ENCODE data around the gene NACA. TPM values are rescaled to one million over a fixed set of nuclear protein-coding genes. Genes with fewer than 3 reads are reported as not detected.

The NACA gene
- total and polyA plus RNA-seq, 2 of the 13 experiments (the other 11 are each of a cell fraction or from before 2014, with no cell fraction given), result 799 to 1,700 TPM

DNA sequence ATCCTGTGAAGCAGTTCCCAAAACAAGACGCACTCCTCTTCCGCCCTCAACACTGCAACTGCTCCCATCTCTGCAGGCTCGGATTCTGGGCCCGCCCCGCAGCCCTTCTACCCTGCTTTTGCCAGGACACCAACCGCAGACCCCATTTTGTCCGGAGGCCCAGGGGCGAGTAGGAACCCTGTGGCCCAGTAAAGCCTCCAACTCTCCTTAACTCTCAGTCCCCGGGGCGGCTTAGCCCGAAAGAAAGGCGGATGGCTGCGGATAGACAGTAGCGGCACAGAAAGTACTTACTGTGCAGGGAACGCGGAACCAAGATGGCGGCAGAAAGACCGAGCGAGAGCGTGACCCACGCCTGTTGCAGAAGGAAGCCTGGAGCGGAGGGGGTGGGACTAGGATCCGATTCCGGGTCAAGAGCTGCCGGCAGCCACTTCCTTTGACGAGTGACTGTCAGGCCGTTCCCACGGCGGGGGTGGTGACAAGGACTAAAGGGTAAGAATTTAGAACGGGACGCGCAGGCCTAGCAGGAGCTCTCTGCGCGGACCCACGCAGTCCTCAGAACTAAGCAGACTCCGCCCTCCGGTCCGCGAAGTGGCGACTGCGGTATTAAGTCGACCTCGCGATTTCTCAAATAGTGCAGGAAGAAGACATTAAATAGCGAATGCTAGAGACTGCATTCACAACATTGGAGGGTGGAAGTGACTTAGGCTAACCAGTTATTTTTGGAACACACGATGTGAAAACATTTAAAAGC, at the start of gene NACA (continued):
- TF ChIP-seq, protein P1, sequence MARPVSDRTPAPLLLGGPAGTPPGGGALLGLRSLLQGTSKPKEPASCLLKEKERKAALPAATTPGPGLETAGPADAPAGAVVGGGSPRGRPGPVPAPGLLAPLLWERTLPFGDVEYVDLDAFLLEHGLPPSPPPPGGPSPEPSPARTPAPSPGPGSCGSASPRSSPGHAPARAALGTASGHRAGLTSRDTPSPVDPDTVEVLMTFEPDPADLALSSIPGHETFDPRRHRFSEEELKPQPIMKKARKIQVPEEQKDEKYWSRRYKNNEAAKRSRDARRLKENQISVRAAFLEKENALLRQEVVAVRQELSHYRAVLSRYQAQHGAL (CRISPR knock-in tag; IDR thresholded peaks at IDR 0.05; ENCODE audit: not compliant biosample characterization), result no peak
- TF ChIP-seq PRMT3 (CRISPR knock-in tag; IDR thresholded peaks at IDR 0.05; ENCODE audit: borderline replicate concordance, low read depth) (no peak), ZNF44 (CRISPR knock-in tag; IDR thresholded peaks at IDR 0.05) (no peak; the same call in 1 of the 2 replicates), ZNF891 (CRISPR knock-in tag; IDR thresholded peaks at IDR 0.05) (peak; percentile 77; the same call in 1 of the 2 replicates), SNAPC2 (CRISPR knock-in tag; IDR thresholded peaks at IDR 0.05) (no peak; the same call in 1 of the 2 replicates), ZNF614 (CRISPR knock-in tag; IDR thresholded peaks at IDR 0.05; ENCODE audit: borderline replicate concordance) (0 out of 2 replicates have a peak, but pooled peaks have one; percentile 50), ZNF205 (CRISPR knock-in tag; IDR thresholded peaks at IDR 0.05) (peak; percentile 91), RXRA (CRISPR knock-in tag; IDR thresholded peaks at IDR 0.05) (peak; percentile 69), ZNF530 (CRISPR knock-in tag; IDR thresholded peaks at IDR 0.05; ENCODE audit: low read depth) (0 out of 2 replicates have a peak, but pooled peaks have one; percentile 72), TBX2 (CRISPR knock-in tag; IDR thresholded peaks at IDR 0.05; ENCODE audit: borderline replicate concordance) (peak; percentile 70; the same call in 1 of the 2 replicates), ESRRA (CRISPR knock-in tag; IDR thresholded peaks at IDR 0.05; ENCODE audit: low read depth) (0 out of 2 replicates have a peak, but pooled peaks have one; percentile 60), MED1 (CRISPR knock-in tag; IDR thresholded peaks at IDR 0.05) (peak; percentile 81), HMGA1 (CRISPR knock-in tag; conservative IDR thresholded peaks at IDR 0.05) (no peak), KMT2A (CRISPR knock-in tag; IDR thresholded peaks at IDR 0.05) (peak; percentile 93), CBX2 (IDR thresholded peaks at IDR 0.05; ENCODE audit: low read depth, low read length) (no peak), CBX2 (CRISPR knock-in tag; IDR thresholded peaks at IDR 0.05; ENCODE audit: low read depth) (no peak), SP2 (CRISPR knock-in tag; IDR thresholded peaks at IDR 0.05) (peak; percentile 94), ZNF766 (CRISPR knock-in tag; IDR thresholded peaks at IDR 0.05; ENCODE audit: borderline replicate concordance) (peak; percentile 81; the same call in 1 of the 2 replicates), ZFP1 (CRISPR knock-in tag; IDR thresholded peaks at IDR 0.05) (peak; percentile 87), KLF16 (CRISPR knock-in tag; IDR thresholded peaks at IDR 0.05) (peak in 1 of 2 experiments; percentile 85; a peak in 2 of 4 replicates), NBN (conservative IDR thresholded peaks at IDR 0.05) (no peak), SIN3B (IDR thresholded peaks at IDR 0.05; ENCODE audit: low read length) (no peak)
- TF ChIP-seq, protein P2, sequence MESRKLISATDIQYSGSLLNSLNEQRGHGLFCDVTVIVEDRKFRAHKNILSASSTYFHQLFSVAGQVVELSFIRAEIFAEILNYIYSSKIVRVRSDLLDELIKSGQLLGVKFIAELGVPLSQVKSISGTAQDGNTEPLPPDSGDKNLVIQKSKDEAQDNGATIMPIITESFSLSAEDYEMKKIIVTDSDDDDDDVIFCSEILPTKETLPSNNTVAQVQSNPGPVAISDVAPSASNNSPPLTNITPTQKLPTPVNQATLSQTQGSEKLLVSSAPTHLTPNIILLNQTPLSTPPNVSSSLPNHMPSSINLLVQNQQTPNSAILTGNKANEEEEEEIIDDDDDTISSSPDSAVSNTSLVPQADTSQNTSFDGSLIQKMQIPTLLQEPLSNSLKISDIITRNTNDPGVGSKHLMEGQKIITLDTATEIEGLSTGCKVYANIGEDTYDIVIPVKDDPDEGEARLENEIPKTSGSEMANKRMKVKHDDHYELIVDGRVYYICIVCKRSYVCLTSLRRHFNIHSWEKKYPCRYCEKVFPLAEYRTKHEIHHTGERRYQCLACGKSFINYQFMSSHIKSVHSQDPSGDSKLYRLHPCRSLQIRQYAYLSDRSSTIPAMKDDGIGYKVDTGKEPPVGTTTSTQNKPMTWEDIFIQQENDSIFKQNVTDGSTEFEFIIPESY (CRISPR knock-in tag; IDR thresholded peaks at IDR 0.05), result peak; percentile 6; the same call in 1 of the 2 replicates
- TF ChIP-seq, protein P3, sequence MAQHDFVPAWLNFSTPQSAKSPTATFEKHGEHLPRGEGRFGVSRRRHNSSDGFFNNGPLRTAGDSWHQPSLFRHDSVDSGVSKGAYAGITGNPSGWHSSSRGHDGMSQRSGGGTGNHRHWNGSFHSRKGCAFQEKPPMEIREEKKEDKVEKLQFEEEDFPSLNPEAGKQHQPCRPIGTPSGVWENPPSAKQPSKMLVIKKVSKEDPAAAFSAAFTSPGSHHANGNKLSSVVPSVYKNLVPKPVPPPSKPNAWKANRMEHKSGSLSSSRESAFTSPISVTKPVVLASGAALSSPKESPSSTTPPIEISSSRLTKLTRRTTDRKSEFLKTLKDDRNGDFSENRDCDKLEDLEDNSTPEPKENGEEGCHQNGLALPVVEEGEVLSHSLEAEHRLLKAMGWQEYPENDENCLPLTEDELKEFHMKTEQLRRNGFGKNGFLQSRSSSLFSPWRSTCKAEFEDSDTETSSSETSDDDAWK (CRISPR knock-in tag; IDR thresholded peaks at IDR 0.05), result no peak
- TF ChIP-seq, protein P4, sequence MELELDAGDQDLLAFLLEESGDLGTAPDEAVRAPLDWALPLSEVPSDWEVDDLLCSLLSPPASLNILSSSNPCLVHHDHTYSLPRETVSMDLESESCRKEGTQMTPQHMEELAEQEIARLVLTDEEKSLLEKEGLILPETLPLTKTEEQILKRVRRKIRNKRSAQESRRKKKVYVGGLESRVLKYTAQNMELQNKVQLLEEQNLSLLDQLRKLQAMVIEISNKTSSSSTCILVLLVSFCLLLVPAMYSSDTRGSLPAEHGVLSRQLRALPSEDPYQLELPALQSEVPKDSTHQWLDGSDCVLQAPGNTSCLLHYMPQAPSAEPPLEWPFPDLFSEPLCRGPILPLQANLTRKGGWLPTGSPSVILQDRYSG (CRISPR knock-in tag; IDR thresholded peaks at IDR 0.05), result no peak
